Liver (tissue), 9 donors: Measurements from ENCODE around the gene TUBA4A. TPM values are rescaled to one million over a fixed set of nuclear protein-coding genes. Genes with fewer than 3 reads are reported as not detected.

Source experiments
- DNase-seq: peaks from one replicate; pipeline ENCODE4 v3.0.0-alpha.2; 2017; ENCODE audit warnings: low spot score
- H3K27ac ChIP-seq, 2 donors: one replicate each; pipeline ENCODE4 v1.7.0; 2013; ENCODE audit warnings: inconsistent platforms in 2 of 2, low read length in 2 of 2, control low read depth in 1 of 2, low read depth in 1 of 2, mild to moderate bottlenecking in 1 of 2
- H3K27me3 ChIP-seq, 4 donors: one replicate each; pipeline versions ENCODE4 v1.6.1 to v1.7.0; 2013; ENCODE audit warnings: low read length in 3 of 4, inconsistent platforms in 1 of 4, mild to moderate bottlenecking in 1 of 4, moderate library complexity in 1 of 4; ENCODE audit not compliant: control insufficient read depth in 4 of 4, insufficient read depth in 4 of 4
- H3K36me3 ChIP-seq, 4 donors: one replicate each; pipeline versions ENCODE4 v1.6.1 to v1.7.0; 2013; ENCODE audit warnings: low read length in 3 of 4, mild to moderate bottlenecking in 3 of 4, low read depth in 1 of 4, moderate library complexity in 1 of 4; ENCODE audit not compliant: control insufficient read depth in 4 of 4, insufficient read depth in 3 of 4
- H3K4me1 ChIP-seq, 4 donors: one replicate each; pipeline versions ENCODE4 v1.6.1 to v1.7.0; 2013; ENCODE audit warnings: low read length in 3 of 4, mild to moderate bottlenecking in 3 of 4, moderate library complexity in 1 of 4; ENCODE audit not compliant: control insufficient read depth in 4 of 4, insufficient read depth in 4 of 4
- H3K4me3 ChIP-seq, 3 donors: one replicate each; pipeline versions ENCODE4 v1.6.1 to v1.7.0; 2013; ENCODE audit warnings: low read length in 3 of 3, control low read depth in 1 of 3, low read depth in 1 of 3, mild to moderate bottlenecking in 1 of 3
- H3K9ac ChIP-seq, 2 donors: one replicate each; pipeline ENCODE4 v1.7.0; 2013; ENCODE audit warnings: low read length in 2 of 2, mild to moderate bottlenecking in 2 of 2, moderate library complexity in 2 of 2, control low read depth in 1 of 2, low read depth in 1 of 2
- H3K9me3 ChIP-seq, 4 donors: one replicate each; pipeline versions ENCODE4 v1.6.1 to v1.7.0; 2013; ENCODE audit warnings: low read length in 3 of 4; ENCODE audit not compliant: control insufficient read depth in 4 of 4
- EGR1 ChIP-seq, 2 donors: IDR thresholded peaks; 2 replicates each; pipeline ENCODE4 v1.6.1; 2016 to 2018; ENCODE audit warnings: antibody characterized with exemption in 2 of 2, low read depth in 2 of 2
- FOXA2 ChIP-seq: IDR thresholded peaks from 2 replicates; pipeline ENCODE4 v1.6.1; 2016; ENCODE audit warnings: antibody characterized with exemption
- GABPA ChIP-seq, 2 donors: IDR thresholded peaks in 1 of 2; conservative IDR thresholded peaks in 1 of 2; 2 replicates each; pipeline ENCODE4 v1.6.1; 2016; ENCODE audit warnings: antibody characterized with exemption in 2 of 2, mild to moderate bottlenecking in 1 of 2, moderate library complexity in 1 of 2
- HNF4A ChIP-seq, 2 donors: conservative IDR thresholded peaks; 2 replicates each; pipeline ENCODE4 v1.6.1; 2016; ENCODE audit warnings: antibody characterized with exemption in 2 of 2, mild to moderate bottlenecking in 2 of 2
- HNF4G ChIP-seq: IDR thresholded peaks from 2 replicates; pipeline ENCODE4 v1.6.1; 2016; ENCODE audit warnings: antibody characterized with exemption
- JUND ChIP-seq, 2 donors: IDR thresholded peaks; 2 replicates each; pipeline ENCODE4 v1.6.1; 2016; ENCODE audit warnings: antibody characterized with exemption in 2 of 2
- NR2F2 ChIP-seq: IDR thresholded peaks from 2 replicates; pipeline ENCODE4 v1.6.1; 2016; ENCODE audit warnings: antibody characterized with exemption
- RAD21 ChIP-seq, 2 donors: IDR thresholded peaks; 2 replicates each; pipeline ENCODE4 v1.6.1; 2016; ENCODE audit warnings: antibody characterized with exemption in 2 of 2, mild to moderate bottlenecking in 2 of 2
- RXRA ChIP-seq, 2 donors: IDR thresholded peaks; 2 replicates each; pipeline ENCODE4 v1.6.1; 2017 to 2018; ENCODE audit warnings: antibody characterized with exemption in 2 of 2, mild to moderate bottlenecking in 1 of 2
- SP1 ChIP-seq: IDR thresholded peaks from 2 replicates; pipeline ENCODE4 v1.6.1; 2018; ENCODE audit warnings: antibody characterized with exemption, mild to moderate bottlenecking
- TAF1 ChIP-seq: conservative IDR thresholded peaks from 2 replicates; pipeline ENCODE4 v1.6.1; 2016; ENCODE audit warnings: antibody characterized with exemption, mild to moderate bottlenecking
- YY1 ChIP-seq: IDR thresholded peaks from 2 replicates; pipeline ENCODE4 v1.6.1; 2016; ENCODE audit warnings: antibody characterized with exemption, mild to moderate bottlenecking
- WGBS: extraction: QIAGEN DNeasy Blood & Tissue Kit; methylation state at CpG from one replicate; pipeline ENCODE4 v1.1.7; 2013; 5-methylcytosine and 5-hydroxymethylcytosine counted together
- polyA plus RNA-seq, 2 donors: library from polyadenylated mRNA; stranded (reverse) in 1 of 2; unstranded in 1 of 2; fragments of 200-250 nt in 1 of 2; fragments of >200 nt in 1 of 2; fragmentation: Nextera tagmentation in 1 of 2; extraction: Ambion mirVana in 1 of 2; gene quantifications; one replicate each; pipeline versions ENCODE4 v1.2.1 to v1.2.3, GENCODE V29; 2013 to 2015
- total RNA-seq, 2 donors: library from RNA; depleted of rRNA; stranded (reverse); fragments of >200 nt; gene quantifications; one replicate each; pipeline ENCODE4 v1.2.3, GENCODE V29; 2014
- TF ChIP-seq, protein P1 (sequence below): IDR thresholded peaks from 2 replicates; pipeline ENCODE4 v1.6.1; 2016; ENCODE audit warnings: antibody characterized with exemption
- TF ChIP-seq, protein P2 (sequence below): IDR thresholded peaks from 2 replicates; pipeline ENCODE4 v1.6.1; 2016; ENCODE audit warnings: antibody characterized with exemption, mild to moderate bottlenecking
- TF ChIP-seq, protein P3 (sequence below): fragments of 150-350 bp; IDR thresholded peaks from 2 replicates; pipeline ENCODE4 v1.5.1; 2017; ENCODE audit warnings: improper control_type of control experiment, low read depth, low read length; ENCODE audit not compliant: missing input control
- TF ChIP-seq, protein P4 (sequence below): IDR thresholded peaks from 2 replicates; pipeline ENCODE4 v1.6.1; 2016; ENCODE audit warnings: antibody characterized with exemption
- donor health status: healthy.
- donor health status: healthy.
- donor health status: healthy.
- donor health status: healthy.
- donor health status: healthy.

Gene TUBA4A
- total and polyA plus RNA-seq, 4 donors: 16.2 to 63.1 (median 31.6) TPM

DNA sequence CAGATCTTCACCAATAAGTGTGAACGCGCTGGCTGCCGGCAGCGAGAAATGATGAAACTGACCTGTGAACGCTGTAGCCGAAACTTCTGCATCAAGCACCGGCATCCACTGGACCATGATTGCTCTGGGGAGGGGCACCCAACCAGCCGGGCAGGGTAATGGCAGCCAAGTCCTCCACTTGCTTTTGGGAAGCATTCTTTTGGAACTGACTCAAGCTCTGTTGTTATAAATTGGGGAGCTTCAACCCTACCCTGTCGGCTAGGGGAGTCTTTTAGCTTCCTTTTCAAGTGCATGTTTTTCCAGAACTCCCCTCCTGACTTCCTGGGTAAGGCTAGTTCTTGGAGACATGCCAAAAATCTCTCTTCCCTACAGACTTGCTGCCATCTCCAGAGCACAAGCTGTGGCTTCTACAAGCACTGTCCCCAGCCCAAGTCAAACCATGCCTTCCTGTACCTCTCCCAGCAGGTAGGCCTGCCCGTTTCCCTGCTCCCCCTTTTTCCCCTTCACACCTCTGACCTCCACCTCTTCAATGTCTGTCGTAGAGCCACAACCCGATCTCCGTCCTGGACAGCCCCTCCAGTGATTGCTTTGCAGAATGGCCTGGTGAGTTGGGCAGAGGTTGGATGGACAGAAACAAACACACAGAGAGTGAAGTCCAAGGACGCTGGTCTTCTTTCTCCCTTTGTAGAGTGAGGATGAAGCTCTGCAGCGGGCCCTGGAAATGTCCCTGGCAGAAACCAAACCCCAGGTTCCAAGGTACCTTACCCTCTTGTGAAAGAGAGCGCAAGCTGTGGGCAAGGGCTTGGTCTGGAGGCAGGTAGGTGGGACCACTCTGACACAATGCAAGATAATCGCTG is 45.6 kb downstream of the TUBA4A start:
- Histone ChIP-seq H3K9ac (no peak overlapping the region), H3K27me3 (no peaks in the 10 kb centered on the region), H3K27ac (peak overlapping the region; percentile 95 to 97), H3K4me1 (peaks cover 3 to 26% (median 23%) of the 10 kb centered on the region in 4 donors), H3K9me3 (no peaks in the 10 kb centered on the region), H3K4me3 (peak overlapping the region in 1 of 3 donors; percentile 78), H3K36me3 (peaks cover 5 to 21% (median 9%) of the 10 kb centered on the region in 4 donors)
- 33% methylated on average over 17 of the region's 17 CpGs for WGBS
- no peak for TF ChIP-seq FOXA2
- TF ChIP-seq HNF4A (conservative IDR thresholded peaks at IDR 0.05): peak; percentile 69 to 73
- TF ChIP-seq, protein P1, sequence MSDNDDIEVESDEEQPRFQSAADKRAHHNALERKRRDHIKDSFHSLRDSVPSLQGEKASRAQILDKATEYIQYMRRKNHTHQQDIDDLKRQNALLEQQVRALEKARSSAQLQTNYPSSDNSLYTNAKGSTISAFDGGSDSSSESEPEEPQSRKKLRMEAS: no peak
- no peak for TF ChIP-seq GABPA (IDR thresholded peaks at IDR 0.05 in 1 of 2, conservative IDR thresholded peaks at IDR 0.05 in 1 of 2)
- TF ChIP-seq SP1: peak; percentile 30
- TF ChIP-seq RXRA (IDR thresholded peaks at IDR 0.05): peak in 1 of 2 donors; percentile 20
- DNase-seq: peak; percentile 42

DNA sequence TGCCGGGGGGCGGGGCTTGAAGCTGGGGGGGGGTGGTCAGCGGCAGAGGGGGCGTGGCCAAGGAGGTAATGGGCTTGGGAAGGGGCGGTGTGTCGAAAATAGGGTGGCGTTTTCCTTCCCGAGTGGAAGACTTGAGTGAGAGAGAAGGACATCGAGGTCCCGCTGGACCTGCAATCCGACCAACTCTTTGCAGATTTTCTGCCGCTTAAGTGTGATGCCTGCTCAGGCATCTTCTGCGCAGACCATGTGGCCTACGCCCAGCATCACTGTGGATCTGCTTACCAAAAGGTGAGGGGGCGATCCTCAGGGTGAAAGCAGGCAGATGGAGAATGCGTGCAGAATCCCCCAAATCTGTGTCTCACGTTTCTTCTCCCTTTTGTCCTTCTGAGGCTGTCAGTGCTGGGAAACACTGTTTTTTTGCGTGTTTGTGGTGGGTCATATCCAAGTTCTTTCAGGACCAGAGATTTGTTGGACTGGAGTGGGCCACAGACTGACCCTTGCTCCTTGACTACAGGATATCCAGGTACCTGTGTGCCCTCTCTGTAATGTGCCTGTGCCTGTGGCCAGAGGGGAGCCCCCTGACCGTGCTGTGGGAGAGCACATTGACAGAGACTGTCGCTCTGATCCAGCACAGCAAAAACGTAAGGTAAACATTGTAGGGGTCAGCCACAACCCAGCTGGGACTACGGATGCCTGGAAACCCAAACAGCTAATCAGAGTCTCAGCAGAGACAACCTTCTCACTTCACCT is 46.4 kb downstream of the TUBA4A start:
- peaks cover 2 to 16% (median 8%) of the 10 kb centered on the region in 4 donors for H3K36me3 ChIP-seq
- WGBS: 9% methylated on average over 22 of the region's 22 CpGs
- peaks cover 3 to 26% (median 23%) of the 10 kb centered on the region in 4 donors for H3K4me1 ChIP-seq
- peak overlapping the region; percentile 95 to 97 for H3K27ac ChIP-seq
- peak overlapping the region; percentile 11 to 95 (median 78) for H3K4me3 ChIP-seq
- DNase-seq: peak; percentile 40
- no peak for TF ChIP-seq NR2F2
- TF ChIP-seq, protein P2, sequence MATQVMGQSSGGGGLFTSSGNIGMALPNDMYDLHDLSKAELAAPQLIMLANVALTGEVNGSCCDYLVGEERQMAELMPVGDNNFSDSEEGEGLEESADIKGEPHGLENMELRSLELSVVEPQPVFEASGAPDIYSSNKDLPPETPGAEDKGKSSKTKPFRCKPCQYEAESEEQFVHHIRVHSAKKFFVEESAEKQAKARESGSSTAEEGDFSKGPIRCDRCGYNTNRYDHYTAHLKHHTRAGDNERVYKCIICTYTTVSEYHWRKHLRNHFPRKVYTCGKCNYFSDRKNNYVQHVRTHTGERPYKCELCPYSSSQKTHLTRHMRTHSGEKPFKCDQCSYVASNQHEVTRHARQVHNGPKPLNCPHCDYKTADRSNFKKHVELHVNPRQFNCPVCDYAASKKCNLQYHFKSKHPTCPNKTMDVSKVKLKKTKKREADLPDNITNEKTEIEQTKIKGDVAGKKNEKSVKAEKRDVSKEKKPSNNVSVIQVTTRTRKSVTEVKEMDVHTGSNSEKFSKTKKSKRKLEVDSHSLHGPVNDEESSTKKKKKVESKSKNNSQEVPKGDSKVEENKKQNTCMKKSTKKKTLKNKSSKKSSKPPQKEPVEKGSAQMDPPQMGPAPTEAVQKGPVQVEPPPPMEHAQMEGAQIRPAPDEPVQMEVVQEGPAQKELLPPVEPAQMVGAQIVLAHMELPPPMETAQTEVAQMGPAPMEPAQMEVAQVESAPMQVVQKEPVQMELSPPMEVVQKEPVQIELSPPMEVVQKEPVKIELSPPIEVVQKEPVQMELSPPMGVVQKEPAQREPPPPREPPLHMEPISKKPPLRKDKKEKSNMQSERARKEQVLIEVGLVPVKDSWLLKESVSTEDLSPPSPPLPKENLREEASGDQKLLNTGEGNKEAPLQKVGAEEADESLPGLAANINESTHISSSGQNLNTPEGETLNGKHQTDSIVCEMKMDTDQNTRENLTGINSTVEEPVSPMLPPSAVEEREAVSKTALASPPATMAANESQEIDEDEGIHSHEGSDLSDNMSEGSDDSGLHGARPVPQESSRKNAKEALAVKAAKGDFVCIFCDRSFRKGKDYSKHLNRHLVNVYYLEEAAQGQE: peak; percentile 10
- peak overlapping the region; percentile 23 to 32 for H3K9ac ChIP-seq
- H3K27me3 ChIP-seq: no peaks in the 10 kb centered on the region
- H3K9me3 ChIP-seq: no peaks in the 10 kb centered on the region

DNA sequence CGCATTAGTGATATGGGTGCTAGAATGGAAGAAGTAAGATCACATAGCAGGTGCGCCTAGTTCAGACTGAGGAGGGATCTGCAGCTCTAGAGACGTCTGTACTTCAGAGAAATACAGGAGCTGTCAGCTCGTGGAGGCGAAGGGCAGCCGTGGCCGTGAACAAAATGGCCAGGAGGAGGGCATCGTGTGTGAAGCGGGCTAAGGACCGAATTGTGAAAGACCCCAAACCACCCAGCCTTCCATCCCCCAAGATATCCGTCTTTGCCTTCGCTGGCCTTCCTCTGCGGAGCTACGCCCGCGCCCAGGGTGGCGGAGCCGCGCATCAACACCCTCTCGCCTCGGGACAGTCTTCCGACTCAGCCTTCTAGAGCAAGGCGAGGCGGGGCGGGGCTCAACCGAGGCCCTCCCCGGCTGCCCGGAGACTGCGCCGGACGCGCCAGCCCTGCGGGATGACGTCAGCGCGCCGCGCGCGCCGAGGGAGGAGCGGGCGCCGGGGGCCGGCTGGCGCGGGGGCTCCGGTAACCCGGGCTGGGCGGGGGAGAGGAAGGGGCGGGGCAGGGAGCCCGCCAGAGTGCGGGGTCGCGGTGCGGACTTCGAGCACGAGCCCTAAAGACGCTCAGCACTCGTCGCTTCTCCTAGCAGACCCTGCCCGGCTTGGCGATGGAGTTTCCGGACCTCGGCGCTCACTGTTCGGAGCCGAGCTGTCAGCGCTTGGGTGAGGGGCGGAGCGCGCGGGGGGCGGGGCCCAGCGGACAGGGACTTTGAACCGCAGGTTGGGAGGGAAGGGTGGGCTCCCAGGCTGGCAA is 47.2 kb downstream of the TUBA4A start, which contains the start of gene ZFAND2B:
Gene ZFAND2B, plus strand, starts transcription at position 455 of the 806 bp plus-strand sequence. Its CDS starts 206 bp downstream, at position 661.
- Histone ChIP-seq H3K4me3 (peak within 1 kb of the TSS; percentile 78 to 95 (median 84)), H3K36me3 (peaks cover 2 to 16% (median 8%) of the 10 kb centered on the region in 4 donors), H3K27ac (peak within 1 kb of the TSS; percentile 95 to 97), H3K27me3 (no peaks in the 10 kb centered on the region), H3K4me1 (peaks cover 3 to 26% (median 23%) of the 10 kb centered on the region in 4 donors), H3K9ac (peak within 1 kb of the TSS; percentile 89 to 97), H3K9me3 (no peaks in the 10 kb centered on the region)
- under 1% methylated on average over 75 of the region's 76 CpGs for WGBS
- peak; percentile 94 for DNase-seq
- TF ChIP-seq TAF1: peak; percentile 72
- no peak for TF ChIP-seq RXRA (IDR thresholded peaks at IDR 0.05)
- peak in 1 of 2 donors; percentile 52 for TF ChIP-seq RAD21 (IDR thresholded peaks at IDR 0.05)
- TF ChIP-seq JUND (IDR thresholded peaks at IDR 0.05): no peak
- no peak for TF ChIP-seq NR2F2
- TF ChIP-seq SP1: peak; percentile 33
- TF ChIP-seq, protein P3, sequence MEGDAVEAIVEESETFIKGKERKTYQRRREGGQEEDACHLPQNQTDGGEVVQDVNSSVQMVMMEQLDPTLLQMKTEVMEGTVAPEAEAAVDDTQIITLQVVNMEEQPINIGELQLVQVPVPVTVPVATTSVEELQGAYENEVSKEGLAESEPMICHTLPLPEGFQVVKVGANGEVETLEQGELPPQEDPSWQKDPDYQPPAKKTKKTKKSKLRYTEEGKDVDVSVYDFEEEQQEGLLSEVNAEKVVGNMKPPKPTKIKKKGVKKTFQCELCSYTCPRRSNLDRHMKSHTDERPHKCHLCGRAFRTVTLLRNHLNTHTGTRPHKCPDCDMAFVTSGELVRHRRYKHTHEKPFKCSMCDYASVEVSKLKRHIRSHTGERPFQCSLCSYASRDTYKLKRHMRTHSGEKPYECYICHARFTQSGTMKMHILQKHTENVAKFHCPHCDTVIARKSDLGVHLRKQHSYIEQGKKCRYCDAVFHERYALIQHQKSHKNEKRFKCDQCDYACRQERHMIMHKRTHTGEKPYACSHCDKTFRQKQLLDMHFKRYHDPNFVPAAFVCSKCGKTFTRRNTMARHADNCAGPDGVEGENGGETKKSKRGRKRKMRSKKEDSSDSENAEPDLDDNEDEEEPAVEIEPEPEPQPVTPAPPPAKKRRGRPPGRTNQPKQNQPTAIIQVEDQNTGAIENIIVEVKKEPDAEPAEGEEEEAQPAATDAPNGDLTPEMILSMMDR: peak; percentile 2
- TF ChIP-seq, protein P4, sequence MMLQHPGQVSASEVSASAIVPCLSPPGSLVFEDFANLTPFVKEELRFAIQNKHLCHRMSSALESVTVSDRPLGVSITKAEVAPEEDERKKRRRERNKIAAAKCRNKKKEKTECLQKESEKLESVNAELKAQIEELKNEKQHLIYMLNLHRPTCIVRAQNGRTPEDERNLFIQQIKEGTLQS: no peak
- TF ChIP-seq GABPA (IDR thresholded peaks at IDR 0.05 in 1 of 2, conservative IDR thresholded peaks at IDR 0.05 in 1 of 2): no peak
- peak; percentile 60 for TF ChIP-seq HNF4G
- TF ChIP-seq YY1: peak; percentile 30
- TF ChIP-seq EGR1 (IDR thresholded peaks at IDR 0.05; ENCODE audit: low read depth in 2 of 2): no peak
- TF ChIP-seq, protein P1: no peak
